GM12878 (cell line): Measurements from ENCODE around the gene SET. TPM values are rescaled to one million over a fixed set of nuclear protein-coding genes. Genes with fewer than 3 reads are reported as not detected.

ENCODE experiments used
- ATAC-seq: fragments of 200-7000 bp; cut with Tn5 transposase; 3 replicates; pipeline ENCODE4 v1.9.1; 2020; ENCODE audit warnings: mild to moderate bottlenecking, moderate library complexity
- BruUV-seq: library from RNA; stranded (reverse); fragments of 400-500 nt; replicated peaks from 2 replicates; lab custom pipeline; 2021; lab: Mats Ljungman, UMichigan
- CTCF ChIA-PET: fragments of 300-600 bp; sonication (Branson Sonifier 250); formaldehyde crosslinking; extraction: SDS; loops from one replicate; lab custom pipeline; 2021; ENCODE audit warnings: inconsistent platforms; lab: Yijun Ruan, JAX
- POLR2A ChIA-PET: fragments of 350-600 bp; formaldehyde crosslinking; extraction: SDS; loops from one replicate; lab custom pipeline; 2021; ENCODE audit warnings: inconsistent platforms; lab: Charles Lee
- RAD21 ChIA-PET: fragments of 300-600 bp; sonication (Branson Sonifier 250); formaldehyde crosslinking; loops from one replicate; lab custom pipeline; 2023; ENCODE audit warnings: antibody characterized with exemption; ENCODE audit not compliant: unreplicated experiment; lab: Charles Lee
- SMC1A ChIA-PET: fragments of 300-600 bp; sonication (Branson Sonifier 250); formaldehyde crosslinking; loops from one replicate; lab custom pipeline; 2023; ENCODE audit not compliant: unreplicated experiment, uncharacterized antibody; lab: Charles Lee
- DNase-seq: peaks from one replicate; pipeline ENCODE4 v3.0.0-alpha.2; 2011; ENCODE audit warnings: low read depth, low spot score
- FAIRE-seq: peaks from 3 replicates; lab custom pipeline; 2011; peaks lifted over from hg19 to GRCh38; lab: Jason Lieb, UNC
- H2AFZ ChIP-seq: 2 replicates; pipeline ENCODE4 v1.6.0; 2011; ENCODE audit warnings: low read depth, low read length, control low read depth; ENCODE audit not compliant: control insufficient read depth
- H3K27ac ChIP-seq: 2 replicates; pipeline ENCODE4 v1.5.1; 2011; ENCODE audit warnings: control low read depth; ENCODE audit not compliant: control insufficient read depth, insufficient read depth
- H3K27me3 ChIP-seq, 2 experiments: replicated peaks in 1 of 2; 2 replicates each; pipeline versions ENCODE4 v1.6.0 to v1.6.1; 2011; ENCODE audit warnings: low read length in 1 of 2; ENCODE audit not compliant: control insufficient read depth in 2 of 2, insufficient read depth in 2 of 2
- H3K36me3 ChIP-seq, 2 experiments: 2 replicates each; pipeline ENCODE4 v1.5.1; 2011; ENCODE audit warnings: low read length in 1 of 2; ENCODE audit not compliant: control insufficient read depth in 2 of 2, insufficient read depth in 2 of 2
- H3K4me1 ChIP-seq: 2 replicates; pipeline ENCODE4 v1.6.1; 2011; ENCODE audit warnings: mild to moderate bottlenecking, low read length, moderate library complexity, mixed read lengths; ENCODE audit not compliant: control insufficient read depth, insufficient read depth
- H3K4me2 ChIP-seq: 2 replicates; pipeline ENCODE4 v1.6.0; 2011; ENCODE audit warnings: control low read depth; ENCODE audit not compliant: control insufficient read depth, insufficient read depth
- H3K4me3 ChIP-seq: fragments of 200-600 bp; sonication (generic); 2 replicates; pipeline ENCODE4 v1.5.1; 2016
- H3K79me2 ChIP-seq: 2 replicates; pipeline ENCODE4 v1.6.0; 2011; ENCODE audit warnings: low read length; ENCODE audit not compliant: control insufficient read depth, insufficient read depth
- H3K9ac ChIP-seq: 2 replicates; pipeline ENCODE4 v1.8.0; 2011; ENCODE audit warnings: low read length, control low read depth, mixed read lengths; ENCODE audit not compliant: control insufficient read depth, insufficient read depth
- H3K9me3 ChIP-seq: replicated peaks from 3 replicates; pipeline ENCODE4 v1.5.1; 2011; ENCODE audit warnings: mild to moderate bottlenecking, low read length; ENCODE audit not compliant: control insufficient read depth, insufficient read depth
- H4K20me1 ChIP-seq: 2 replicates; pipeline ENCODE4 v1.6.0; 2011; ENCODE audit not compliant: control insufficient read depth, insufficient read depth
- DPF2 ChIP-seq: fragments of 450-650 bp; IDR thresholded peaks from 2 replicates; pipeline ENCODE4 v1.6.1; 2017; ENCODE audit warnings: mild to moderate bottlenecking
- EED ChIP-seq: sonication (generic); IDR thresholded peaks from 2 replicates; pipeline ENCODE4 v1.6.1; 2016; ENCODE audit warnings: antibody characterized with exemption, low read depth
- ESRRA ChIP-seq: IDR thresholded peaks from 2 replicates; pipeline ENCODE4 v1.6.1; 2012; ENCODE audit warnings: mild to moderate bottlenecking, low read length, improper control_type of control experiment
- FOXM1 ChIP-seq: IDR thresholded peaks from 2 replicates; pipeline ENCODE4 v1.6.1; 2012; ENCODE audit warnings: low read depth, mild to moderate bottlenecking, inconsistent platforms, low read length, moderate library complexity
- MYC ChIP-seq: IDR thresholded peaks from 2 replicates; pipeline ENCODE4 v1.6.1; 2011; ENCODE audit warnings: mild to moderate bottlenecking, low read length, moderate library complexity, inconsistent platforms; ENCODE audit not compliant: insufficient read depth, insufficient replicate concordance, insufficient read length, severe bottlenecking
- POLR2A ChIP-seq: IDR thresholded peaks from 2 replicates; pipeline ENCODE4 v1.6.1; 2011; ENCODE audit warnings: low read depth, mild to moderate bottlenecking, low read length
- RUNX3 ChIP-seq: IDR thresholded peaks from 2 replicates; pipeline ENCODE4 v1.6.1; 2012; ENCODE audit warnings: low read length, inconsistent platforms
- TARDBP ChIP-seq: IDR thresholded peaks from 2 replicates; pipeline ENCODE4 v1.6.1; 2016; ENCODE audit warnings: borderline replicate concordance
- WGBS: methylation state at CpG from one replicate; pipeline ENCODE4 v1.1.6; 2016; ENCODE audit warnings: low lambda C conversion rate; ENCODE audit not compliant: insufficient replicate concordance, insufficient coverage; ENCODE audit errors: missing lambda C conversion rate; 5-methylcytosine and 5-hydroxymethylcytosine counted together
- in situ Hi-C: fragments of 300-500 bp; cut with MboI; formaldehyde crosslinking; loops from 9 replicates; pipeline ENCODE4 v1.14.3; 2018; ENCODE audit warnings: mixed read lengths
- intact Hi-C: fragments of 100-400 bp; cut with micrococcal nuclease; formaldehyde crosslinking; loops from one replicate; pipeline ENCODE4 v1.14.2; 2022; ENCODE audit not compliant: unreplicated experiment
- polyA plus RNA-seq, 11 experiments: library from polyadenylated mRNA; depleted of rRNA in 4 of 11; unstranded in 6 of 11; stranded (reverse) in 5 of 11; fragments of >200 nt; fragmentation: Nextera tagmentation in 4 of 11; fragmentation: Illumina TruSeq in 1 of 11; extraction: Ambion mirVana in 4 of 11; extraction: Trizol in 1 of 11; gene quantifications; 1 replicate in 1 of 11; 2 replicates in 10 of 11; pipeline versions ENCODE4 v1.2.1 to v1.2.3, GENCODE V29; 2011 to 2016; ENCODE audit warnings: inconsistent platforms in 2 of 11, missing spikeins in 2 of 11, low read depth in 1 of 11
- total RNA-seq, 4 experiments: library from RNA; depleted of rRNA in 3 of 4; stranded (reverse); fragments of >200 nt in 3 of 4; fragmentation: Illumina TruSeq in 1 of 4; extraction: Trizol in 1 of 4; gene quantifications; 2 replicates each; pipeline versions ENCODE4 v1.2.1 to v1.2.3, GENCODE V29; 2013 to 2021
- TF ChIP-seq, protein P1 (sequence below), 3 experiments: IDR thresholded peaks in 2 of 3; conservative IDR thresholded peaks in 1 of 3; 2 replicates each; pipeline ENCODE4 v1.5.1; 2011; ENCODE audit warnings: low read depth in 3 of 3, low read length in 3 of 3, mild to moderate bottlenecking in 3 of 3, control low read depth in 2 of 3, moderate library complexity in 2 of 3, inconsistent platforms in 1 of 3, mixed read lengths in 1 of 3; ENCODE audit not compliant: control insufficient read depth in 2 of 3, insufficient read depth in 1 of 3; ENCODE audit errors: extremely low read depth in 1 of 3

The SET gene
- total and polyA plus RNA-seq, 10 of the 15 experiments (the other 5 are each of a cell fraction or from before 2014, with no cell fraction given): 284 to 706 (median 445) TPM

DNA sequence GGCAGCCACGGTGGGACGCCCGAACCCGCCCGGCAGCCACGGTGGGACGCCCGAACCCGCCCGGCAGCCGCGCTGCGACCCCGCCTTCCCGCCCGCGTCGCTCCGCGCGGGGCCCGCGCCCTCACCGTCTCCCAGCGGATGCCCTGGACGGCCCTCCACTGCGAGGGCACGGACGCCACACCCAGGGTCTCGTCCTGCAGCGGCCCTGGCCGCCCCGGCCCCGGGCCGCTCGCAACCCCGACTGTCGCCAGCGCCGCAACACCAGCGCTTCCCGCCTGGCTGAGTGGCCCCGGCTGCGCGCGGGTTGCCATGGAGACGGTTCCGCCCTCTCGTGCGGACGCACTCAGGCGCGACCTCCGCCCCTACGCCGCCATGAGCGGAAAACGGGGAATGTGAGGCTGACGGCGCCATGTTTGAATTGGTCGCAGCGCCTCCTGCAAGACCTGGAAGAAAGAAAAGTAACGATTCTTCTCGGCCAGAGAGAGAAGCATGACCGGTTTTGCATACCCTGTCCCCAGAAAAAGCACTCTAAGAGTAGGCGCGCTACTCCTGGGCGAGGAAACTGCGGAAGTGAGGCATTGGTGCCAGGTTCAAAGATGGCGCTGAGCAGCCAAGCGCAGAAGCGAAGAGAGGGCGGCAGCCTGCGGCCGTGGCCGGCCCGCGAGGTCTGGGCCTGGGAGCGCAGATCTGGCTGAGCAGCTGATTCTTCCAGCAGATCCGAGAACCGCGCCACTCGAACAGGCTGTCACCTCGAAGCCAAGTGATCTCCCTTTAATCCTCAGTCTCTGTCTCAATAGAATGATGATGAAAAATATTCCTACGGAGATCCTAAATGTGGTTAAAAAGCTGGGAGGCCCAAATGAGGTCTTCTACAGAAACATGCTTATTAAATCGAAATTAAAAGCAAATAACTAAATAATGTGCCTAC is 32.3 kb upstream of the SET start, which contains the start of gene DYNC2I2 (continued):
- TF ChIP-seq MYC: peak; percentile 59
- TF ChIP-seq POLR2A: peak; percentile 83
- TF ChIP-seq, all 136 proteins: peak for 68

DNA sequence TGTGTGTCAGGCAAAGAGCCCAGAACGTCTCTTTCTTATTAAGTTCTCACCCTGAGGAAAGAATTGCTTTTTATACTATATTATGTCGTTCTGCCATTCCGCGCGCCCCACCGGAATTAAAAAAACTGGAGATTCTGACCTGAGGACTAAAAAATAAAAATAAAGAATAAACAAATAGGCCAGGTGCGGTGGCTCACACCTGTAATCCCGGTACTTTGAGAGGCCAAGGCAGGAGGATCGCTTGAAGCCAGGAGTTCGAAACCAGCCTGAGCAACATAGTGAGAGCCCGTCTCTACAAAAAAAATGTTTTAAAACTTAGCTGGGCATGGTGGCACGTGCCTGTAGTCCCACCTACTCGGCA is 31.7 kb upstream of the SET start:
- H3K36me3 ChIP-seq: no peaks in the 10 kb centered on the region
- in situ Hi-C loops: no loop called here
- TF ChIP-seq, protein P1, sequence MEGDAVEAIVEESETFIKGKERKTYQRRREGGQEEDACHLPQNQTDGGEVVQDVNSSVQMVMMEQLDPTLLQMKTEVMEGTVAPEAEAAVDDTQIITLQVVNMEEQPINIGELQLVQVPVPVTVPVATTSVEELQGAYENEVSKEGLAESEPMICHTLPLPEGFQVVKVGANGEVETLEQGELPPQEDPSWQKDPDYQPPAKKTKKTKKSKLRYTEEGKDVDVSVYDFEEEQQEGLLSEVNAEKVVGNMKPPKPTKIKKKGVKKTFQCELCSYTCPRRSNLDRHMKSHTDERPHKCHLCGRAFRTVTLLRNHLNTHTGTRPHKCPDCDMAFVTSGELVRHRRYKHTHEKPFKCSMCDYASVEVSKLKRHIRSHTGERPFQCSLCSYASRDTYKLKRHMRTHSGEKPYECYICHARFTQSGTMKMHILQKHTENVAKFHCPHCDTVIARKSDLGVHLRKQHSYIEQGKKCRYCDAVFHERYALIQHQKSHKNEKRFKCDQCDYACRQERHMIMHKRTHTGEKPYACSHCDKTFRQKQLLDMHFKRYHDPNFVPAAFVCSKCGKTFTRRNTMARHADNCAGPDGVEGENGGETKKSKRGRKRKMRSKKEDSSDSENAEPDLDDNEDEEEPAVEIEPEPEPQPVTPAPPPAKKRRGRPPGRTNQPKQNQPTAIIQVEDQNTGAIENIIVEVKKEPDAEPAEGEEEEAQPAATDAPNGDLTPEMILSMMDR (IDR thresholded peaks at IDR 0.05 in 2 of 3, conservative IDR thresholded peaks at IDR 0.05 in 1 of 3; ENCODE audit: control insufficient read depth in 2 of 3, extremely low read depth in 1 of 3, insufficient read depth in 1 of 3, low read depth in 3 of 3, low read length in 3 of 3): no peak
- TF ChIP-seq TARDBP: no peak
- no peak for TF ChIP-seq EED
- no peak for TF ChIP-seq RUNX3
- peak; percentile 5; the same call in 1 of the 2 replicates for TF ChIP-seq DPF2
- TF ChIP-seq ESRRA: no peak
- 0 out of 2 replicates have a peak, but pooled peaks have one; percentile 32 for TF ChIP-seq FOXM1
- TF ChIP-seq, all 136 proteins: peak for 2
- H3K79me2 ChIP-seq: no peaks in the 10 kb centered on the region; the same call in 1 of the 2 replicates
- H3K27ac ChIP-seq: peak overlapping the region; percentile 99; the same call in 1 of the 2 replicates
- H2AFZ ChIP-seq: peak overlapping the region; percentile 97
- BruUV-seq: no TSS peak
- no peak for DNase-seq
- POLR2A ChIA-PET: interaction anchor here (0.6 to 1.4 kb wide), 8 partner anchors 11 to 107 kb away, joined by 3 to 8 read pairs (median 4); partner anchors contain the start of gene SET
- no peaks in the 10 kb centered on the region for H3K9me3 ChIP-seq
- CTCF ChIA-PET: interaction anchor here (1.2 kb wide), 1 partner anchor 13 kb away, joined by 3 read pairs; no protein-coding TSS in a partner anchor
- intact Hi-C loops: loop anchor here (10.0 kb wide), 1 partner anchor 117 kb away; the partner anchor contains the start of gene ZER1
- peak overlapping the region; percentile 94 for H3K9ac ChIP-seq
- ATAC-seq: no peak
- no peaks in the 10 kb centered on the region for H3K27me3 ChIP-seq
- peak overlapping the region; percentile 66; the same call in 1 of the 2 replicates for H3K4me2 ChIP-seq
- SMC1A ChIA-PET: interaction anchor here (0.8 to 1.6 kb wide), 4 partner anchors 14 to 40 kb away, joined by 3 read pairs; no protein-coding TSS in a partner anchor
- no peak overlapping the region; the same call in 1 of the 2 replicates for H3K4me3 ChIP-seq
- 89% methylated on average over 13 of the region's 13 CpGs for WGBS
- no peak for FAIRE-seq
- RAD21 ChIA-PET: interaction anchor here (1.1 to 1.3 kb wide), 2 partner anchors 14 to 30 kb away, joined by 3 to 5 read pairs; no protein-coding TSS in a partner anchor
- peaks cover 3% of the 10 kb centered on the region; the same call in 1 of the 2 replicates for H3K4me1 ChIP-seq
- no peaks in the 10 kb centered on the region for H4K20me1 ChIP-seq
